GM12878 (cell line): ENCODE measurements around the gene CSNK1G1. TPM values are rescaled to one million over a fixed set of nuclear protein-coding genes. Genes with fewer than 3 reads are reported as not detected.

Experiments
- ATAC-seq: fragments of 200-7000 bp; cut with Tn5 transposase; 3 replicates; pipeline ENCODE4 v1.9.1; 2020; ENCODE audit warnings: mild to moderate bottlenecking, moderate library complexity
- BruUV-seq: library from RNA; stranded (reverse); fragments of 400-500 nt; replicated peaks from 2 replicates; lab custom pipeline; 2021; lab: Mats Ljungman, UMichigan
- CTCF ChIA-PET: fragments of 300-600 bp; sonication (Branson Sonifier 250); formaldehyde crosslinking; extraction: SDS; loops from one replicate; lab custom pipeline; 2021; ENCODE audit warnings: inconsistent platforms; lab: Yijun Ruan, JAX
- POLR2A ChIA-PET: fragments of 350-600 bp; formaldehyde crosslinking; extraction: SDS; loops from one replicate; lab custom pipeline; 2021; ENCODE audit warnings: inconsistent platforms; lab: Charles Lee
- RAD21 ChIA-PET: fragments of 300-600 bp; sonication (Branson Sonifier 250); formaldehyde crosslinking; loops from one replicate; lab custom pipeline; 2023; ENCODE audit warnings: antibody characterized with exemption; ENCODE audit not compliant: unreplicated experiment; lab: Charles Lee
- SMC1A ChIA-PET: fragments of 300-600 bp; sonication (Branson Sonifier 250); formaldehyde crosslinking; loops from one replicate; lab custom pipeline; 2023; ENCODE audit not compliant: unreplicated experiment, uncharacterized antibody; lab: Charles Lee
- DNase-seq: peaks from one replicate; pipeline ENCODE4 v3.0.0-alpha.2; 2011; ENCODE audit warnings: low read depth, low spot score
- FAIRE-seq: peaks from 3 replicates; lab custom pipeline; 2011; peaks lifted over from hg19 to GRCh38; lab: Jason Lieb, UNC
- H2AFZ ChIP-seq: 2 replicates; pipeline ENCODE4 v1.6.0; 2011; ENCODE audit warnings: low read depth, low read length, control low read depth; ENCODE audit not compliant: control insufficient read depth
- H3K27ac ChIP-seq: 2 replicates; pipeline ENCODE4 v1.5.1; 2011; ENCODE audit warnings: control low read depth; ENCODE audit not compliant: control insufficient read depth, insufficient read depth
- H3K27me3 ChIP-seq, 2 experiments: replicated peaks in 1 of 2; 2 replicates each; pipeline versions ENCODE4 v1.6.0 to v1.6.1; 2011; ENCODE audit warnings: low read length in 1 of 2; ENCODE audit not compliant: control insufficient read depth in 2 of 2, insufficient read depth in 2 of 2
- H3K36me3 ChIP-seq, 2 experiments: 2 replicates each; pipeline ENCODE4 v1.5.1; 2011; ENCODE audit warnings: low read length in 1 of 2; ENCODE audit not compliant: control insufficient read depth in 2 of 2, insufficient read depth in 2 of 2
- H3K4me1 ChIP-seq: 2 replicates; pipeline ENCODE4 v1.6.1; 2011; ENCODE audit warnings: mild to moderate bottlenecking, low read length, moderate library complexity, mixed read lengths; ENCODE audit not compliant: control insufficient read depth, insufficient read depth
- H3K4me2 ChIP-seq: 2 replicates; pipeline ENCODE4 v1.6.0; 2011; ENCODE audit warnings: control low read depth; ENCODE audit not compliant: control insufficient read depth, insufficient read depth
- H3K4me3 ChIP-seq: fragments of 200-600 bp; sonication (generic); 2 replicates; pipeline ENCODE4 v1.5.1; 2016
- H3K79me2 ChIP-seq: 2 replicates; pipeline ENCODE4 v1.6.0; 2011; ENCODE audit warnings: low read length; ENCODE audit not compliant: control insufficient read depth, insufficient read depth
- H3K9ac ChIP-seq: 2 replicates; pipeline ENCODE4 v1.8.0; 2011; ENCODE audit warnings: low read length, control low read depth, mixed read lengths; ENCODE audit not compliant: control insufficient read depth, insufficient read depth
- H3K9me3 ChIP-seq: replicated peaks from 3 replicates; pipeline ENCODE4 v1.5.1; 2011; ENCODE audit warnings: mild to moderate bottlenecking, low read length; ENCODE audit not compliant: control insufficient read depth, insufficient read depth
- H4K20me1 ChIP-seq: 2 replicates; pipeline ENCODE4 v1.6.0; 2011; ENCODE audit not compliant: control insufficient read depth, insufficient read depth
- HDGF ChIP-seq: fragments of 450-650 bp; IDR thresholded peaks from 2 replicates; pipeline ENCODE4 v1.6.1; 2016; ENCODE audit warnings: antibody characterized with exemption
- NFXL1 ChIP-seq: fragments of 450-650 bp; IDR thresholded peaks from 2 replicates; pipeline ENCODE4 v1.6.1; 2017; ENCODE audit warnings: antibody characterized with exemption, mild to moderate bottlenecking, borderline replicate concordance
- RB1 ChIP-seq: fragments of 450-650 bp; formaldehyde crosslinking; IDR thresholded peaks from 2 replicates; pipeline ENCODE4 v1.6.1; 2017; ENCODE audit warnings: mild to moderate bottlenecking, borderline replicate concordance
- STAT3 ChIP-seq: IDR thresholded peaks from 2 replicates; pipeline ENCODE4 v1.6.1; 2011; ENCODE audit warnings: low read depth, low read length, improper control_type of control experiment
- TBL1XR1 ChIP-seq: IDR thresholded peaks from 2 replicates; pipeline ENCODE4 v1.6.1; 2012; ENCODE audit warnings: low read depth, low read length, improper control_type of control experiment
- TCF12 ChIP-seq: IDR thresholded peaks from 2 replicates; pipeline ENCODE4 v1.6.1; 2011; ENCODE audit warnings: low read depth, mild to moderate bottlenecking, low read length
- ZNF24 ChIP-seq: fragments of 450-650 bp; IDR thresholded peaks from 2 replicates; pipeline ENCODE4 v1.6.1; 2017; ENCODE audit warnings: antibody characterized with exemption, mild to moderate bottlenecking
- WGBS: methylation state at CpG from one replicate; pipeline ENCODE4 v1.1.6; 2016; ENCODE audit warnings: low lambda C conversion rate; ENCODE audit not compliant: insufficient replicate concordance, insufficient coverage; ENCODE audit errors: missing lambda C conversion rate; 5-methylcytosine and 5-hydroxymethylcytosine counted together
- in situ Hi-C: fragments of 300-500 bp; cut with MboI; formaldehyde crosslinking; loops from 9 replicates; pipeline ENCODE4 v1.14.3; 2018; ENCODE audit warnings: mixed read lengths
- intact Hi-C: fragments of 100-400 bp; cut with micrococcal nuclease; formaldehyde crosslinking; loops from one replicate; pipeline ENCODE4 v1.14.2; 2022; ENCODE audit not compliant: unreplicated experiment
- polyA plus RNA-seq, 11 experiments: library from polyadenylated mRNA; depleted of rRNA in 4 of 11; unstranded in 6 of 11; stranded (reverse) in 5 of 11; fragments of >200 nt; fragmentation: Nextera tagmentation in 4 of 11; fragmentation: Illumina TruSeq in 1 of 11; extraction: Ambion mirVana in 4 of 11; extraction: Trizol in 1 of 11; gene quantifications; 1 replicate in 1 of 11; 2 replicates in 10 of 11; pipeline versions ENCODE4 v1.2.1 to v1.2.3, GENCODE V29; 2011 to 2016; ENCODE audit warnings: inconsistent platforms in 2 of 11, missing spikeins in 2 of 11, low read depth in 1 of 11
- total RNA-seq, 4 experiments: library from RNA; depleted of rRNA in 3 of 4; stranded (reverse); fragments of >200 nt in 3 of 4; fragmentation: Illumina TruSeq in 1 of 4; extraction: Trizol in 1 of 4; gene quantifications; 2 replicates each; pipeline versions ENCODE4 v1.2.1 to v1.2.3, GENCODE V29; 2013 to 2021
- TF ChIP-seq, protein P1 (sequence below): fragments of 450-650 bp; IDR thresholded peaks from 2 replicates; pipeline ENCODE4 v1.6.1; 2014; ENCODE audit warnings: mild to moderate bottlenecking

The CSNK1G1 gene
- total and polyA plus RNA-seq, 10 of the 15 experiments (the other 5 are each of a cell fraction or from before 2014, with no cell fraction given): 6.1 to 23.4 (median 15.3) TPM

DNA sequence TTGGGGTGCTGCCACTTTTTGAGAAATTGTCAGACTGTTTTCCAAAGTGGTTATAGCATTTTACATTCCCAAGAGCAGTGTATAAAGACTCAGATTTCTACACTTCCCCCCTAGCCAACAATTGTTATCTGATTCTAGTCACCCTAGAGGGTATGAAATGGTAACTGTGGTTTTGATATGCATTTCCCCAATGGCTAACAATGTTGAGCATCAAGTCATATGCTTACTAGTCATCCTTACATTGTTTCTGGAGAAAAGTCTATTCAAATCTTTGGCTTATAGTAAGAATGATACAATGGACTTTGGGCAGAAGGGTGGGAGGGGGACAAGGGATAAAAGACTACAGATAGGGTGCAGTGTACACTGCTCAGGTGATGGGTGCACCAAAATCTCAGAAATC is 73.3 kb downstream of the CSNK1G1 start:
- TF ChIP-seq RB1 (no peak), HDGF (no peak), ZNF24 (no peak), TBL1XR1 (no peak), NFXL1 (no peak), STAT3 (no peak)
- TF ChIP-seq, all 136 proteins: peak for 0
- Histone ChIP-seq H3K9ac (no peak overlapping the region), H3K79me2 (peaks cover 2% of the 10 kb centered on the region; the same call in 1 of the 2 replicates), H3K27ac (no peak overlapping the region), H3K36me3 (no peaks in the 10 kb centered on the region), H4K20me1 (no peaks in the 10 kb centered on the region), H3K4me1 (no peaks in the 10 kb centered on the region), H3K9me3 (no peaks in the 10 kb centered on the region), H3K27me3 (no peaks in the 10 kb centered on the region), H3K4me3 (no peak overlapping the region), H3K4me2 (no peak overlapping the region), H2AFZ (no peak overlapping the region)
- SMC1A ChIA-PET: no interaction called here
- in situ Hi-C loops: no loop called here
- intact Hi-C loops: no loop called here
- FAIRE-seq (no peak), ATAC-seq (no peak), DNase-seq (no peak)
- RAD21 ChIA-PET: no interaction called here
- CTCF ChIA-PET: no interaction called here
- BruUV-seq: no TSS peak
- POLR2A ChIA-PET: no interaction called here

DNA sequence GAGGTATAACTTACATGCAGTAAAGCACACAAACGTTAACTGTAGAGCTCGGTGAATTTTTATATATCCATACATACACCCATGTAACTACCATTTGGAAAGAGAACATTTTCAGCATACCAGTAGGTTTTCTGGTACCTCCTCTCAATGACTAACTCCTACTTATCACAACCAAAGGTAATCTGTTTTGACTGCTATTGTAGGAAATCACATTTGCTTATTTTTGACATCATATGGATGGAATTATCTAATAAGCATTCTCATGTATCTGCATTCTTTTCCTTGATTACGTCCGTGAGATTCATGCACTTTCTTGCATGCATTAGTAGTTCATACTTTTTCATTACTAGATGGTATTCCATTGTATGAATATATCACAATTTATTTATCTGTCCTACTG is 76.8 kb downstream of the CSNK1G1 start:
- WGBS: 100% methylated on average over 4 of the region's 4 CpGs
- Histone ChIP-seq H3K4me3 (no peak overlapping the region), H3K36me3 (no peaks in the 10 kb centered on the region), H3K9me3 (no peaks in the 10 kb centered on the region), H2AFZ (no peak overlapping the region), H3K9ac (no peak overlapping the region), H3K4me2 (no peak overlapping the region), H3K4me1 (no peaks in the 10 kb centered on the region), H3K27ac (no peak overlapping the region)
- ChIA-PET CTCF (no interaction called here), POLR2A (no interaction called here)
- TSS peak; percentile 27 for BruUV-seq
- no peak for ATAC-seq
- DNase-seq: no peak
- TF ChIP-seq STAT3 (no peak), TCF12 (no peak)
- TF ChIP-seq, protein P1, sequence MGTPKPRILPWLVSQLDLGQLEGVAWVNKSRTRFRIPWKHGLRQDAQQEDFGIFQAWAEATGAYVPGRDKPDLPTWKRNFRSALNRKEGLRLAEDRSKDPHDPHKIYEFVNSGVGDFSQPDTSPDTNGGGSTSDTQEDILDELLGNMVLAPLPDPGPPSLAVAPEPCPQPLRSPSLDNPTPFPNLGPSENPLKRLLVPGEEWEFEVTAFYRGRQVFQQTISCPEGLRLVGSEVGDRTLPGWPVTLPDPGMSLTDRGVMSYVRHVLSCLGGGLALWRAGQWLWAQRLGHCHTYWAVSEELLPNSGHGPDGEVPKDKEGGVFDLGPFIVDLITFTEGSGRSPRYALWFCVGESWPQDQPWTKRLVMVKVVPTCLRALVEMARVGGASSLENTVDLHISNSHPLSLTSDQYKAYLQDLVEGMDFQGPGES: no peak
- TF ChIP-seq, all 136 proteins: peak for 0
- FAIRE-seq: no peak
- SMC1A ChIA-PET: interaction anchor here (1.1 kb wide), 1 partner anchor 32 kb away, joined by 5 read pairs; no protein-coding TSS in a partner anchor
- H4K20me1 ChIP-seq: no peaks in the 10 kb centered on the region
- in situ Hi-C loops (no loop called here), intact Hi-C loops (no loop called here)
- H3K27me3 ChIP-seq: no peaks in the 10 kb centered on the region
- RAD21 ChIA-PET: no interaction called here
- H3K79me2 ChIP-seq: peaks cover 2% of the 10 kb centered on the region; the same call in 1 of the 2 replicates
